Testis (tissue), 5 donors: ENCODE measurements around the gene CXorf51A. TPM values are rescaled to one million over a fixed set of nuclear protein-coding genes. Genes with fewer than 3 reads are reported as not detected.
"Not testable (repeated sequence)": the region's sequence is repeated elsewhere in the genome, so short reads cannot be mapped to it uniquely, and the experiment has no call there.

Experiments
- DNase-seq: peaks from one replicate; pipeline ENCODE4 v3.0.0-alpha.2; 2019
- H3K27ac ChIP-seq, 2 donors: fragments of 200-600 bp; sonication (generic); one replicate each; pipeline ENCODE4 v1.5.1; 2019
- H3K27me3 ChIP-seq: fragments of 200-600 bp; sonication (generic); one replicate; pipeline ENCODE4 v1.5.1; 2019
- H3K36me3 ChIP-seq: fragments of 200-600 bp; sonication (generic); one replicate; pipeline ENCODE4 v1.5.1; 2017; ENCODE audit warnings: low read depth; ENCODE audit errors: missing control alignments
- H3K4me1 ChIP-seq: fragments of 200-600 bp; sonication (generic); one replicate; pipeline ENCODE4 v1.5.1; 2019
- H3K4me3 ChIP-seq, 2 donors: fragments of 200-600 bp; sonication (generic); one replicate each; pipeline ENCODE4 v1.5.1; 2017 to 2019
- H3K9me3 ChIP-seq: fragments of 200-600 bp; sonication (generic); one replicate; pipeline ENCODE4 v1.5.1; 2017
- CTCF ChIP-seq, 3 experiments: fragments of 450-650 bp in 2 of 3; fragments of 200-600 bp in 1 of 3; sonication (generic) in 1 of 3; IDR thresholded peaks; one replicate each; pipeline ENCODE4 v1.5.1; 2016 to 2019; ENCODE audit warnings: antibody characterized with exemption in 3 of 3, mild to moderate bottlenecking in 2 of 3, moderate library complexity in 1 of 3
- POLR2A ChIP-seq: fragments of 450-650 bp; IDR thresholded peaks from one replicate; pipeline ENCODE4 v1.6.1; 2017; ENCODE audit warnings: antibody characterized with exemption, mild to moderate bottlenecking, moderate library complexity
- WGBS, 2 donors: methylation state at CpG; one replicate each; pipeline ENCODE4 v1.1.5; 2018; 5-methylcytosine and 5-hydroxymethylcytosine counted together
- intact Hi-C: fragments of 100-400 bp; cut with DNase I; formaldehyde crosslinking; loops from one replicate; pipeline ENCODE4 v1.15.1; 2023; ENCODE audit warnings: low total_unique reads
- long read RNA-seq, 2 donors: transcript quantifications; one replicate each; lab custom pipeline, GENCODE V29; 2026
- polyA plus RNA-seq: library from polyadenylated mRNA; stranded (reverse); fragments of 350-450 nt; fragmentation: Illumina TruSeq; extraction: RNeasy Lipid Tissue Mini Kit (QIAGEN cat#74804); gene quantifications from one replicate; pipeline ENCODE4 v1.2.3, GENCODE V29; 2014; ENCODE audit warnings: low read depth, low replicate concordance; ENCODE audit not compliant: insufficient read depth
- total RNA-seq, 2 donors: library from RNA; depleted of rRNA; stranded (reverse); fragments of >200 nt; gene quantifications; one replicate each; pipeline ENCODE4 v1.2.3, GENCODE V29; 2016

The CXorf51A gene
- 10 to 100 TPM in 1 of 2 donors, not detected in 1; 21.1 TPM for total RNA-seq
- polyA plus RNA-seq = 9.0 TPM
- long read RNA-seq, donor 1 = 0 reads
- long read RNA-seq, donor 2 = 0 reads

- H3K27ac ChIP-seq, H3K9me3 ChIP-seq, H3K4me3 ChIP-seq, H3K27me3 ChIP-seq, H3K4me1 ChIP-seq, intact Hi-C loops, H3K36me3 ChIP-seq, DNase-seq: not testable (repeated sequence)
- WGBS, 2 donors = no CpG with 5 or more reads among the region's 3 CpGs
Measured at GRCh38 chrX:146814644-146815043, at the start of gene CXorf51A. Gene CXorf51A, minus strand, starts transcription at chrX:146814744. Its CDS starts 21 bp downstream, at chrX:146814723.

GRCh38 chrX:146863566-146863965 lies 49.0 kb upstream of the CXorf51A start:
- Histone ChIP-seq H3K4me3 (no peak overlapping the region), H3K9me3 (no peaks in the 10 kb centered on the region), H3K36me3 (no peaks in the 10 kb centered on the region), H3K27me3 (no peaks in the 10 kb centered on the region), H3K27ac (no peak overlapping the region), H3K4me1 (no peaks in the 10 kb centered on the region)
- TF ChIP-seq POLR2A = no peak
- TF ChIP-seq CTCF (IDR thresholded peaks at IDR 0.05) = no peak
- intact Hi-C loops = no loop called here
- no peak for DNase-seq
- 0 to 53% methylated on average over 1 of the region's 1 CpG for WGBS, 2 donors

GRCh38 chrX:146854281-146854680 lies 39.7 kb upstream of the CXorf51A start:
- no peak overlapping the region for H3K27ac ChIP-seq
- no peaks in the 10 kb centered on the region for H3K9me3 ChIP-seq
- no peak for DNase-seq
- intact Hi-C loops = no loop called here
- H3K4me1 ChIP-seq = no peaks in the 10 kb centered on the region
- TF ChIP-seq CTCF (IDR thresholded peaks at IDR 0.05) (no peak), POLR2A (no peak)
- WGBS, 2 donors = 78 to 89% methylated on average over 2 of the region's 2 CpGs
- H3K4me3 ChIP-seq = no peak overlapping the region
- H3K36me3 ChIP-seq = no peaks in the 10 kb centered on the region
- no peaks in the 10 kb centered on the region for H3K27me3 ChIP-seq

- Histone ChIP-seq H3K4me1 (no peaks in the 10 kb centered on the region), H3K36me3 (no peaks in the 10 kb centered on the region), H3K27ac (no peak overlapping the region), H3K4me3 (no peak overlapping the region), H3K27me3 (no peaks in the 10 kb centered on the region), H3K9me3 (no peaks in the 10 kb centered on the region)
- intact Hi-C loops = no loop called here
- 91 to 100% methylated on average over 2 to 4 of the region's 4 CpGs for WGBS, 2 donors
- no peak for DNase-seq
- no peak for TF ChIP-seq CTCF (IDR thresholded peaks at IDR 0.05)
- TF ChIP-seq POLR2A = no peak
Measured at GRCh38 chrX:146831994-146832393, 17.4 kb upstream of the CXorf51A start.

GRCh38 chrX:146809471-146809870 lies 5.1 kb downstream of the CXorf51A start, which contains the start of gene CXorf51B:
Gene CXorf51B, plus strand, starts transcription at chrX:146809771. Its CDS starts 21 bp downstream, at chrX:146809792.
- intact Hi-C loops, H3K27ac ChIP-seq, H3K9me3 ChIP-seq, H3K4me3 ChIP-seq, H3K36me3 ChIP-seq, H3K27me3 ChIP-seq, DNase-seq, H3K4me1 ChIP-seq: not testable (repeated sequence)
- WGBS, 2 donors = no CpG with 5 or more reads among the region's 3 CpGs

Other genes starting within 250 kb of the CXorf51A start
- 10 to 100 TPM; 71.6 to 91.3 TPM for gene CXorf51B, start 5.0 kb downstream of the CXorf51A start, total RNA-seq
- 100 TPM for gene CXorf51B, start 5.0 kb downstream of the CXorf51A start, polyA plus RNA-seq